ENCODE measurements around the gene NEK6. TPM values are rescaled to one million over a fixed set of nuclear protein-coding genes. Genes with fewer than 3 reads are reported as not detected.

Gene NEK6
- polyA plus RNA-seq, 2 of the 4 experiments (the other 2 are of a cell fraction), result 26.1 to 33.7 TPM

DNA sequence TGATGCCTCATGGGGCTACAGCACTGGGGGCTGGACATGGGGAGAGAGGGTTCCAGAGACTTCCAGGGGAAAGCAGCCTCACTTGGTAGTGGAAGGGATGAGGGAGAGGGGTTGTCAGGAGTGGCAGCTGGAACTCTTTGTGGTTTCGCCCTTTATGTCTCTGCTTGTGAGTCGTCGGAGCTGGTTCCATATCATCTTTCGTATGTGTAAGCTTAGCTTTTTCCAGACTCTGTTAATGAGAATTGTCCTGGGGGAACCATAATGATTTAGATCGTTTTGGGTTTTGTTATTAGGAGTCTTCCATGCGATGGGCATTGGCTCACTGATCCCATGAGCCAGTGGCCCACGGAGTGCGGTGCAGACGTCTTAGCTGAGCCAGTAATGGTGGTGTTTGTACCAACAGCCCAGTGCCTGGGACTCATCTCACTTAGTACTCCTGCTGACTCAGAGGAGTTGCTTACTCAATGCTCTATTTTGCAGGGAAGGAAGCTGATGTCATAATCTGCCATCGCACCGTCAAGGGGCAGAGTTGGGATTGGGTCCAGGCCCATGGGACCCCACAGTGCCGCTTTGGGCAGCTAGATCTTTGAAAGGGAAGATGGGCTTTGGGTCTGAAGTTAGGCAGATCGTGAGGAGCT, 48.5 kb downstream of the NEK6 start (continued):
- TF ChIP-seq, protein P1, sequence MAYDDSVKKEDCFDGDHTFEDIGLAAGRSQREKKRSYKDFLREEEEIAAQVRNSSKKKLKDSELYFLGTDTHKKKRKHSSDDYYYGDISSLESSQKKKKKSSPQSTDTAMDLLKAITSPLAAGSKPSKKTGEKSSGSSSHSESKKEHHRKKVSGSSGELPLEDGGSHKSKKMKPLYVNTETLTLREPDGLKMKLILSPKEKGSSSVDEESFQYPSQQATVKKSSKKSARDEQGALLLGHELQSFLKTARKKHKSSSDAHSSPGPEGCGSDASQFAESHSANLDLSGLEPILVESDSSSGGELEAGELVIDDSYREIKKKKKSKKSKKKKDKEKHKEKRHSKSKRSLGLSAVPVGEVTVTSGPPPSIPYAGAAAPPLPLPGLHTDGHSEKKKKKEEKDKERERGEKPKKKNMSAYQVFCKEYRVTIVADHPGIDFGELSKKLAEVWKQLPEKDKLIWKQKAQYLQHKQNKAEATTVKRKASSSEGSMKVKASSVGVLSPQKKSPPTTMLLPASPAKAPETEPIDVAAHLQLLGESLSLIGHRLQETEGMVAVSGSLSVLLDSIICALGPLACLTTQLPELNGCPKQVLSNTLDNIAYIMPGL (CRISPR knock-in tag; IDR thresholded peaks at IDR 0.05; ENCODE audit: borderline replicate concordance), result no peak
- no peak for TF ChIP-seq RARB (CRISPR knock-in tag; IDR thresholded peaks at IDR 0.05)
- TF ChIP-seq KDM5A (IDR thresholded peaks at IDR 0.05), result no peak
- no peak for TF ChIP-seq NFE2L2 (conservative IDR thresholded peaks at IDR 0.05; ENCODE audit: low read length)
- no peak for TF ChIP-seq CBX2 (IDR thresholded peaks at IDR 0.05; ENCODE audit: borderline replicate concordance, low read depth)

DNA sequence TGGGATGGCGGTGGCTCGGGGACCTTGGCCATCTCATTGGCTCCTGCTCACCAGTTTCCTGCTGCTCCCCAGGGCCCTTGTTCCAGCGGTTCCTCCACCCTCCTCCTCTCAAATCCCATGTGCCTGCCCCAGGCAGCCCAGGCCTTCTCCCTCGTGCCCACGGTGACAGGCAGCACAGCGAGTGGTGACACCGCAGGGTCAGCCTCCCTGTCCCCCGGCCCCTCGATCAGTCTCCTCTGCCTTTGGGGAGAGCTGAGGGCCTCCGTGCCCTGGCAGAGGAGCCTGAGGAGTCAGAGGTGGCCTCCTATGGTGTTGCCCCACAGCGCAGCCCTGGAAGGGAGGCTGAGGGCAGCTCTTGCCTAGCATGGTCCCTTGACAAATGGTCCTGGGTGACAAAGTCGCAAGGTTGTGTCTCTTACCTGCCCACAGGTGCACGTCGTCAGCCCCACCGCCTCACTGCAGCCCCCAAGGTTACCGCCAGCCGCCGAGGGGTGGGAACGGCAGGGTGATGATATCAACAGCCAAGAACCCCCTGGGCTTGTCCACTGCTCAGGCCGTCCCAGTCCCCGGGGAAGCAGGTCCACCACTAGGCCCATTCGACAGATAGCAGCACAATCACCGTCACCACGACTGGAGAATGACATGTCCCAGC, 49.8 kb downstream of the NEK6 start:
- Histone ChIP-seq H3K27ac (peak overlapping the region; percentile 69 to 92), H3K9me3 (no peaks in the 10 kb centered on the region), H3K4me2 (peak overlapping the region; percentile 49; the same call in 1 of the 3 replicates), H3K4me3 (no peak overlapping the region), H3K4me1 (peaks cover 54% of the 10 kb centered on the region)
- WGBS (ENCODE audit: missing lambda C conversion rate), result 96% methylated on average over 17 of the region's 24 CpGs
- ATAC-seq (no peak), FAIRE-seq (no peak), DNase-seq (ENCODE audit: low read depth in 1 of 2, low spot score in 1 of 2) (no peak)
- ChIA-PET POLR2A (no interaction called here), CTCF (interaction anchor here (1.0 to 3.1 kb wide), 3 partner anchors 13 to 181 kb away, joined by 3 to 16 read pairs (median 5); no protein-coding TSS in a partner anchor)
- no peak for TF ChIP-seq HDAC2 (IDR thresholded peaks at IDR 0.05)
- TF ChIP-seq CHD4 (IDR thresholded peaks at IDR 0.05; ENCODE audit: borderline replicate concordance), result no peak
- TF ChIP-seq KDM1A (IDR thresholded peaks at IDR 0.05; ENCODE audit: low read depth), result no peak
- no peak for TF ChIP-seq FOSB (CRISPR knock-in tag; IDR thresholded peaks at IDR 0.05)
- no peak for TF ChIP-seq RARB (CRISPR knock-in tag; IDR thresholded peaks at IDR 0.05)
- TF ChIP-seq ZC3H11A (IDR thresholded peaks at IDR 0.05), result no peak
- no peak for TF ChIP-seq RFX5 (IDR thresholded peaks at IDR 0.05)
- TF ChIP-seq, protein P2, sequence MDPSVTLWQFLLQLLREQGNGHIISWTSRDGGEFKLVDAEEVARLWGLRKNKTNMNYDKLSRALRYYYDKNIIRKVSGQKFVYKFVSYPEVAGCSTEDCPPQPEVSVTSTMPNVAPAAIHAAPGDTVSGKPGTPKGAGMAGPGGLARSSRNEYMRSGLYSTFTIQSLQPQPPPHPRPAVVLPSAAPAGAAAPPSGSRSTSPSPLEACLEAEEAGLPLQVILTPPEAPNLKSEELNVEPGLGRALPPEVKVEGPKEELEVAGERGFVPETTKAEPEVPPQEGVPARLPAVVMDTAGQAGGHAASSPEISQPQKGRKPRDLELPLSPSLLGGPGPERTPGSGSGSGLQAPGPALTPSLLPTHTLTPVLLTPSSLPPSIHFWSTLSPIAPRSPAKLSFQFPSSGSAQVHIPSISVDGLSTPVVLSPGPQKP (IDR thresholded peaks at IDR 0.05; ENCODE audit: low read depth, low read length), result no peak

DNA sequence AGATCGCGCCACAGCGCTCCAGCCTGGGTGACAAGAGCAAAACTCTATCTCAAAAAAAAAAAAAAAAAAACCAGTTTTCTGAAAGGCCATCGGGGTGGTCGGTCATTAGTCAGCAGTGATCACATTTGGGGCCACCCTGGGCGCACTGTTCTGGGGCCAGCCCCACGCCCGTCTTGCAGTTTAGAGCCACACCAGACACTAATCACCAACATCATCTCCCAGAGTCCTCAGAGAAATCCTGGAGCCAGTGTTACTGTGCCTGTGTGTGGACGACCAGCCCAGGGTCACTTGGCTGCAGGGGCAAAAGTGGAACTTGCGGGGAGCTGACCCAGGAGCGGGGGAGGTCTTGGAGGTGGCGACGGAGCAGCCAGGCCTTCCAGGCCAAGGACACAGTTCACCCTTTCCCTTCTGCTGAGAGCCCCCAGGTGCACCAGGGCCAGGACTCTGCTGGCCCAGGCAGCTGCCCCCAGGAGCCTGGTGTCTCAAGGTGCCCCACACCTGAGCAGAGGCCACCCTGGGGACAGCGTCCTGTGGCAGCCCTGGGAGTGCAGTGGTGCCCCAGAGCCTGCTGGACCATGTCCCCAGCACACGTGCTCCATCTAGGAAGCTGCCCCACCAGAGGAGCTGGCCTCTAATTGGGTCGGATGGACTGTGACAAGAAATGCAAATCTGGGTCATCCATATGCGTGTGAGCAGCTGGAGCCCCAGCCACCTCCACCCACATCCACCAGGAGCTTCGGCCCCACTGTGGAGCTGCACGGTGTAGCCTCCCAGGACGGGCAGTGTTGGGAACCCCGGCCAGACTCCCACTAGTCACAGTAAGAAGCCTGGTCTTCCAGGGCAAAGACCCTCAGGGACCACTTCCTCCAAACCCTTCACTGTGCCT, 51.1 kb downstream of the NEK6 start:
- peak; percentile 25 to 32; a peak in 3 of 6 replicates for ATAC-seq
- TF ChIP-seq CHD4 (IDR thresholded peaks at IDR 0.05; ENCODE audit: borderline replicate concordance) (no peak), ZNF302 (CRISPR knock-in tag; IDR thresholded peaks at IDR 0.05) (peak; percentile 46; the same call in 1 of the 2 replicates), MYC (IDR thresholded peaks at IDR 0.05; ENCODE audit: borderline replicate concordance, low read length) (no peak)
- peak overlapping the region; percentile 59 for H3K4me2 ChIP-seq
- ChIA-PET CTCF (interaction anchor here (1.0 to 2.2 kb wide), 10 partner anchors 11 to 469 kb away, joined by 3 to 12 read pairs (median 5); no protein-coding TSS in a partner anchor), POLR2A (no interaction called here)
- no peak for FAIRE-seq
- WGBS (ENCODE audit: missing lambda C conversion rate), result 75% methylated on average over 21 of the region's 21 CpGs
- peak overlapping the region; percentile 80 to 92 for H3K27ac ChIP-seq
- H3K9me3 ChIP-seq, result no peaks in the 10 kb centered on the region
- H3K4me1 ChIP-seq, result peaks cover 54% of the 10 kb centered on the region
- no peak for DNase-seq (ENCODE audit: low read depth in 1 of 2, low spot score in 1 of 2)
- no peak overlapping the region for H3K4me3 ChIP-seq

DNA sequence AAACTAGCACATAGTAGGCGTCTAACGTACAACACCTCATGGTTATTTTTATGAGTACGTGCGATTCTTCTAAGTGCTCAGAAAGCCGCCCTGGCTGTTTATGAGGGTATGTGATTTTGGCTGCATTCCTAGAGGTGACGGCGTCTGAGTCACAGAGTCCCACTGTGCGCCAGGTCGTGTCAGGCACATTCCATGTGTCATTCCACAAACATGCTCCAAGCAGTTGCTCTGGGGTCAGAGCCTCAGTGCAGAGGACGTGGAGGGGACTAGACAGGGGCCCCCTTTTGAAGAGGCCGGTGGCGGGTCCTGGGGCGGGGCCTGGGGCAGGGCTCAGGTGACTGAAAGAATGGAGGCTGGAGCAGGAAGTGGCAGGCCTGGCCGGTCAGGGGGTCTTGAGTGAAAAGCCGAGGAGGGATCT, 51.9 kb downstream of the NEK6 start:
- H3K27ac ChIP-seq, result peak overlapping the region; percentile 80 to 92
- no peaks in the 10 kb centered on the region for H3K9me3 ChIP-seq
- CTCF ChIA-PET, result interaction anchor here (1.0 to 2.2 kb wide), 7 partner anchors 11 to 269 kb away, joined by 3 to 12 read pairs (median 6); no protein-coding TSS in a partner anchor
- 3% methylated on average over 10 of the region's 15 CpGs for WGBS (ENCODE audit: missing lambda C conversion rate)
- peak overlapping the region; percentile 59 for H3K4me2 ChIP-seq
- POLR2A ChIA-PET, result no interaction called here
- peaks cover 54% of the 10 kb centered on the region for H3K4me1 ChIP-seq
- FAIRE-seq (peak; percentile 93), DNase-seq (ENCODE audit: low read depth in 1 of 2, low spot score in 1 of 2) (peak; percentile 88 to 89), ATAC-seq (peak; percentile 76 to 86)
- H3K4me3 ChIP-seq, result no peak overlapping the region
- TF ChIP-seq, protein P2 (IDR thresholded peaks at IDR 0.05; ENCODE audit: low read depth, low read length), result no peak
- no peak for TF ChIP-seq FOXS1 (CRISPR knock-in tag; IDR thresholded peaks at IDR 0.05)
- no peak for TF ChIP-seq RCOR1 (IDR thresholded peaks at IDR 0.05; ENCODE audit: low read depth, low read length)
- TF ChIP-seq, protein P3, sequence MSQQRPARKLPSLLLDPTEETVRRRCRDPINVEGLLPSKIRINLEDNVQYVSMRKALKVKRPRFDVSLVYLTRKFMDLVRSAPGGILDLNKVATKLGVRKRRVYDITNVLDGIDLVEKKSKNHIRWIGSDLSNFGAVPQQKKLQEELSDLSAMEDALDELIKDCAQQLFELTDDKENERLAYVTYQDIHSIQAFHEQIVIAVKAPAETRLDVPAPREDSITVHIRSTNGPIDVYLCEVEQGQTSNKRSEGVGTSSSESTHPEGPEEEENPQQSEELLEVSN (IDR thresholded peaks at IDR 0.05; ENCODE audit: borderline replicate concordance, low read depth), result no peak
- TF ChIP-seq FOSL2 (IDR thresholded peaks at IDR 0.05), result peak; percentile 95
- TF ChIP-seq FOSL2 (CRISPR knock-in tag; IDR thresholded peaks at IDR 0.05), result peak; percentile 98
- TF ChIP-seq ESRRA (IDR thresholded peaks at IDR 0.05; ENCODE audit: borderline replicate concordance, low read length), result 0 out of 2 replicates have a peak, but pooled peaks have one; percentile 31
- TF ChIP-seq GATA3 (IDR thresholded peaks at IDR 0.05; ENCODE audit: borderline replicate concordance), result peak; percentile 96
- TF ChIP-seq HOXB13 (CRISPR knock-in tag; IDR thresholded peaks at IDR 0.05; ENCODE audit: low read depth), result no peak
- no peak for TF ChIP-seq POLR2A (IDR thresholded peaks at IDR 0.05; ENCODE audit: low read length)
